ENCODE data around the gene CD58. TPM values are rescaled to one million over a fixed set of nuclear protein-coding genes. Genes with fewer than 3 reads are reported as not detected.

Gene CD58
- total and polyA plus RNA-seq, 7 donors: 4.7 to 11.9 (median 7.8) TPM

DNA sequence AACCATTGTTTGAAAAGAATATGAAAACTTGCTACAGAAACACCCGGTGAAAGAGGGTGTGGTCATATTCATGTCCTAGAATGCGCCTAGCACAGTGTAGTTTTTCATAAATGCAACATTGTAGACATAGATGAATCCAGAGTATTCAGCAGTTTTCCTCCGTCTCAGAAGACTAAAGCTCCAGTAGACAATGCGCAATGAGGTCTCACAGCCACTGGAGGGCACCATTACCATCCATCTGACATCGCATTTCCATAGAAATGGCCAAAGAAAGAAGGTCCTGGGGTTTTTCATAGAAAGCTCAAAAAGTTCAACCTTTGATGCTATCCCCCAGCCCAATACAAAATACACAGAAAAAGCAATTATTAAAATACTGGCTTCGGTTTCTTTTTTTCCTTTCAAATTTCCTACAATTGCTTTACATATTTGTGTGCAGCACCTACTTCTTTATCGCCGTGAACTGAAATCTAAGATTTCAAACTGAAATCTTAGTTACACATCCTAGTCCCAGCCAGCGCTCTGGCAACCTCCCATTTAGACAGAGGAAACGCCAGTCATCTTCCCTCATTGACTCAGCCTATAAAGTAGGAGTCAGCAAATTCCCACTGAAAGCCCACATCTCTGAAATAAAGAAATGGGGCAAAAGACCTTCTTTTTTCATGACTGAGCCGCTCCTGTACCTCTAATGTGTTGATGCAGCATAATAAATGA is 3.9 kb upstream of the CD58 start:
- ATAC-seq: no peak
- Histone ChIP-seq H3K4me3 (no peak overlapping the region), H3K27ac (no peak overlapping the region), H3K4me1 (no peaks in the 10 kb centered on the region), H3K9me3 (no peaks in the 10 kb centered on the region), H3K27me3 (ENCODE audit: insufficient read depth in 3 of 3, low read length in 2 of 3) (no peaks in the 10 kb centered on the region), H3K36me3 (ENCODE audit: insufficient read depth in 1 of 2, low read depth in 1 of 2) (no peaks in the 10 kb centered on the region)
- intact Hi-C loops (cut with DNase I): loop anchor here (1.0 to 10.0 kb wide), 3 partner anchors 22 to 483 kb away; no protein-coding TSS in a partner anchor
- TF ChIP-seq, protein P1, sequence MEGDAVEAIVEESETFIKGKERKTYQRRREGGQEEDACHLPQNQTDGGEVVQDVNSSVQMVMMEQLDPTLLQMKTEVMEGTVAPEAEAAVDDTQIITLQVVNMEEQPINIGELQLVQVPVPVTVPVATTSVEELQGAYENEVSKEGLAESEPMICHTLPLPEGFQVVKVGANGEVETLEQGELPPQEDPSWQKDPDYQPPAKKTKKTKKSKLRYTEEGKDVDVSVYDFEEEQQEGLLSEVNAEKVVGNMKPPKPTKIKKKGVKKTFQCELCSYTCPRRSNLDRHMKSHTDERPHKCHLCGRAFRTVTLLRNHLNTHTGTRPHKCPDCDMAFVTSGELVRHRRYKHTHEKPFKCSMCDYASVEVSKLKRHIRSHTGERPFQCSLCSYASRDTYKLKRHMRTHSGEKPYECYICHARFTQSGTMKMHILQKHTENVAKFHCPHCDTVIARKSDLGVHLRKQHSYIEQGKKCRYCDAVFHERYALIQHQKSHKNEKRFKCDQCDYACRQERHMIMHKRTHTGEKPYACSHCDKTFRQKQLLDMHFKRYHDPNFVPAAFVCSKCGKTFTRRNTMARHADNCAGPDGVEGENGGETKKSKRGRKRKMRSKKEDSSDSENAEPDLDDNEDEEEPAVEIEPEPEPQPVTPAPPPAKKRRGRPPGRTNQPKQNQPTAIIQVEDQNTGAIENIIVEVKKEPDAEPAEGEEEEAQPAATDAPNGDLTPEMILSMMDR (IDR thresholded peaks at IDR 0.05): peak; percentile 85
- peak; percentile 47 to 66 for DNase-seq
- WGBS, 3 donors: 34 to 37% (median 34%) methylated on average over 11 of the region's 11 CpGs

DNA sequence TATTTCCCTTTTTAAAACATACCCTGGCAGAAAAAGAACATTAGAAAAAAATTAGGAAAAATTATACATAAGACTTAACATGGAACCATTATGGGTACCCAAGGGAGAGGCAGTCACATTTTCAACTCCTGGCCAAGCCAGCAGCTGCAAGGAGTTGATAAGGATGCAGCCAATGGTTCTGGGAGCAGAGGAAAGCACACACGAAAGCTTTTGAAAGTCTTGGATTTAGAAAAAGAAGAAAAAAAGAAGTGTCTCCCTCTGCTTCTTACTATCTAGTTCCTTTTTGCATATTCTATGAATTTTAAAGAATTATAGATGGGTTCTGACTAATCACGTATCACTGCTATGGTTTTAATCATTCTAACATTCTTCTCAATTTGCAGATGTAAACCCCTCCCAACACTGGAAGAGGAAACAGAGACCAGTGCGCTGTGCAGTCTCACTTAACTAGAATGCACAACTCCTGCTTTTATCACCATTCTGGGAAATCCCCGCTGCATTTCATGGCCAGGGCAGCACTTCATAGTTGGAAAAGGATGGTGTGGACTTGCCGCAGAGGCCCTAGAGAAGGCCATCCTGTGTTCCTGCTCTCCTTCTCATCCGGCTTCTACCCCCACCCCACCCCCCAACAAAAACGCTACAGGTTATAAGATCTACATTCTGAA is 2.7 kb upstream of the CD58 start:
- no peaks in the 10 kb centered on the region for H3K4me1 ChIP-seq
- no peaks in the 10 kb centered on the region for H3K36me3 ChIP-seq (ENCODE audit: insufficient read depth in 1 of 2, low read depth in 1 of 2)
- no peaks in the 10 kb centered on the region for H3K9me3 ChIP-seq
- ATAC-seq (no peak), DNase-seq (no peak)
- no peak overlapping the region for H3K4me3 ChIP-seq
- intact Hi-C loops (cut with DNase I): loop anchor here in 1 of 2 donors (1.0 to 10.0 kb wide), 2 partner anchors 23 to 159 kb away; no protein-coding TSS in a partner anchor
- H3K27ac ChIP-seq: no peak overlapping the region
- 82 to 87% (median 84%) methylated on average over 7 of the region's 7 CpGs for WGBS, 3 donors
- TF ChIP-seq, protein P1 (IDR thresholded peaks at IDR 0.05): no peak
- no peaks in the 10 kb centered on the region for H3K27me3 ChIP-seq (ENCODE audit: insufficient read depth in 3 of 3, low read length in 2 of 3)

DNA sequence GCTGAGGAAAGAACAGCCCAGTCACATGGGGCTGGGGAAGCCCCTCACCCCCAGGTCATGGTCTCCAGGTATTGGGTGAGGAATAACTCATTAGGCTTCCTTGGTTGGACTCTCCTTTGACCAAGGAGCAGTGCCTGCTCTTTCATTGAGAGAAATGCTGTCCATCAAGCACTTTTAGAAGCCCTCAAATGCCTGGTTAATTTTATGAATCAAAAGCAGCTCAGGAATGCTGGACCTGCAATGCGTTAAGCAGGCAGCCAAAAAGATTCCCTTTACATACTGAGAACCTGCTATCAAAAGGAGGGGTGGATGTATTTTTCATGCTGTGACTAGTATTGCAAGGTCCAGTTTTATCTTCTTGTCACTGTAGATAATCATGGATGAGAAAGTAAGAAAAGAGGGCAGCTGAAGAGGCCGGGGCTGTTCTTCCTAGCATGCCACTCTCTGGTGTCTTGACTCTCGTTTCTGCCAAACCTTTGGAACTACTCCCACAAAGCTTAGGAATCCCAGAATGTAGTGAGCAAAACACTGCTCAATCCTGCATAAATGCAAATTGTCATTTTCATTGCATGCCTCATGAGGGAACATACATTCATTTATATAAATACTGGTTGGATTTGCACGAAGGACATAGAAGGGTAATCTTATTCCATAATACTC is 2.1 kb upstream of the CD58 start:
- ATAC-seq: no peak
- H3K9me3 ChIP-seq: no peaks in the 10 kb centered on the region
- intact Hi-C loops (cut with DNase I): loop anchor here in 1 of 2 donors (10.0 kb wide), 1 partner anchor 158 kb away; no protein-coding TSS in a partner anchor
- H3K27ac ChIP-seq: no peak overlapping the region
- TF ChIP-seq, protein P1 (IDR thresholded peaks at IDR 0.05): no peak
- DNase-seq: no peak
- no peak overlapping the region for H3K4me3 ChIP-seq
- H3K4me1 ChIP-seq: no peaks in the 10 kb centered on the region
- no peaks in the 10 kb centered on the region for H3K27me3 ChIP-seq (ENCODE audit: insufficient read depth in 3 of 3, low read length in 2 of 3)
- WGBS, 3 donors: 66 to 83% (median 74%) methylated on average over 4 of the region's 4 CpGs
- H3K36me3 ChIP-seq (ENCODE audit: insufficient read depth in 1 of 2, low read depth in 1 of 2): no peaks in the 10 kb centered on the region

GRCh38 chr1:116572099-116572498 is 1.3 kb upstream of the CD58 start:
- 92 to 95% (median 94%) methylated on average over 2 of the region's 2 CpGs for WGBS, 3 donors
- DNase-seq (no peak), ATAC-seq (no peak)
- H3K4me3 ChIP-seq: no peak overlapping the region
- no peaks in the 10 kb centered on the region for H3K27me3 ChIP-seq (ENCODE audit: insufficient read depth in 3 of 3, low read length in 2 of 3)
- no peaks in the 10 kb centered on the region for H3K36me3 ChIP-seq (ENCODE audit: insufficient read depth in 1 of 2, low read depth in 1 of 2)
- H3K4me1 ChIP-seq: no peaks in the 10 kb centered on the region
- no peak overlapping the region for H3K27ac ChIP-seq
- TF ChIP-seq, protein P1 (IDR thresholded peaks at IDR 0.05): no peak
- H3K9me3 ChIP-seq: no peaks in the 10 kb centered on the region
- intact Hi-C loops (cut with DNase I): loop anchor here in 1 of 2 donors (10.0 kb wide), 1 partner anchor 157 kb away; no protein-coding TSS in a partner anchor

Data from psoas muscle (tissue), 8 donors.